ENCODE data around the gene KLHL35.

KLHL35 gene

GRCh38 chr11:75468534-75469340 is 35.7 kb upstream of the KLHL35 start:
- H3K4me1 ChIP-seq (ENCODE audit: control insufficient read depth, insufficient read depth, low read length, poor library complexity, severe bottlenecking): no peaks in the 10 kb centered on the region
- no peaks in the 10 kb centered on the region for H3K9me3 ChIP-seq (ENCODE audit: control insufficient read depth, low read length)
- DNase-seq: no peak

DNA sequence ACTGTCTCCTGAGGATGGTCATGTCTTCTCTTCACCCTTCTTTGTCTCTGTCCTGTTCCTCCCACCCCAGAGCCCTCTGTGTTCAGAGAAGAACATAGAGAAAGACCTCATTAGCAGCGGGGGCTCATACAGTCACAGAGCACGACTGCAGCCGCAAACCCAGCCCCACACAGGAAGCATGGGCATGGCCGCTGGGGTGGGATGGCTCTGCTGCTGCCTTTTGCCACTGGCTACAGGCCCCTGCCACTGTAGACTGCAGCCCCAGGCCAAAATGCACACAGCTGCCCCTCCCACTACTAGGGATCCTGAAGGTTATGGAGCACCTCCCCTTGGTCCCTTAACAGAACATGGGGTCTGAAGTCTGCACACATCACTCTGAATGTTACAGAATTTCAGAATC is 34.9 kb upstream of the KLHL35 start:
- Histone ChIP-seq H3K27ac (ENCODE audit: insufficient read depth, low read length, poor library complexity, severe bottlenecking) (no peak overlapping the region), H3K9me3 (ENCODE audit: control insufficient read depth, low read length) (no peaks in the 10 kb centered on the region), H3K36me3 (ENCODE audit: control insufficient read depth, insufficient read depth, low read length) (peaks cover 14% of the 10 kb centered on the region), H3K4me3 (ENCODE audit: insufficient read depth, low read depth, low read length, poor library complexity, severe bottlenecking) (no peak overlapping the region), H3K27me3 (replicated peaks; ENCODE audit: control insufficient read depth, insufficient read depth, low read length, poor library complexity, severe bottlenecking) (no peaks in the 10 kb centered on the region), H3K4me1 (ENCODE audit: control insufficient read depth, insufficient read depth, low read length, poor library complexity, severe bottlenecking) (no peaks in the 10 kb centered on the region)
- DNase-seq: no peak

More at GRCh38 chr11:75468534-75469340, 35.7 kb upstream of the KLHL35 start:
- no peaks in the 10 kb centered on the region for H3K27me3 ChIP-seq (replicated peaks; ENCODE audit: control insufficient read depth, insufficient read depth, low read length, poor library complexity, severe bottlenecking)
- H3K36me3 ChIP-seq (ENCODE audit: control insufficient read depth, insufficient read depth, low read length): peaks cover 14% of the 10 kb centered on the region
- no peak overlapping the region for H3K4me3 ChIP-seq (ENCODE audit: insufficient read depth, low read depth, low read length, poor library complexity, severe bottlenecking)
- H3K27ac ChIP-seq (ENCODE audit: insufficient read depth, low read length, poor library complexity, severe bottlenecking): no peak overlapping the region

DNA sequence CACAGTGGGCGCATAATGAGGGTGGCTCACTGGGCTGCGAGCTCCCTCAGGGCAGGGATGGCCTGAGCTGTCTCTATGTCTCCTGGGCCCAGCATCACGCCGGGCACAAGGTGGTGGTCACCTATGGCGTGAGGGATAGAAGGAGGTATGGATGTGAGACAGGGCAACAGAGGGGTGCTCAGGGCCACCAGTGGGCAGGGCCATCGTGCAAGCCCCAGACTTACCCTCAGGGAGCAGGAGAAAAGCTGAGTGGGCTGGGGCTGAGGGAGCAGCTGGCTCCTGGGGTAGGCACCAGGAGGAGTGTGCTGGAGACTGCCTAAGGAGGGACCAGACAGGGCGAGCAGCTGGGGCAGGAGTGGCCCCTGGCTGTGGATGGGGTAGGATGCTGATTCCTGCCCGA is 34.3 kb upstream of the KLHL35 start:
- no peak for DNase-seq
- H3K4me1 ChIP-seq (ENCODE audit: control insufficient read depth, insufficient read depth, low read length, poor library complexity, severe bottlenecking): no peaks in the 10 kb centered on the region
- H3K4me3 ChIP-seq (ENCODE audit: insufficient read depth, low read depth, low read length, poor library complexity, severe bottlenecking): no peak overlapping the region
- peaks cover 10% of the 10 kb centered on the region for H3K36me3 ChIP-seq (ENCODE audit: control insufficient read depth, insufficient read depth, low read length)
- H3K9me3 ChIP-seq (ENCODE audit: control insufficient read depth, low read length): no peaks in the 10 kb centered on the region
- no peak overlapping the region for H3K27ac ChIP-seq (ENCODE audit: insufficient read depth, low read length, poor library complexity, severe bottlenecking)
- no peaks in the 10 kb centered on the region for H3K27me3 ChIP-seq (replicated peaks; ENCODE audit: control insufficient read depth, insufficient read depth, low read length, poor library complexity, severe bottlenecking)

- Histone ChIP-seq H3K4me3 (ENCODE audit: insufficient read depth, low read depth, low read length, poor library complexity, severe bottlenecking) (no peak overlapping the region), H3K27ac (ENCODE audit: insufficient read depth, low read length, poor library complexity, severe bottlenecking) (no peak overlapping the region), H3K27me3 (replicated peaks; ENCODE audit: control insufficient read depth, insufficient read depth, low read length, poor library complexity, severe bottlenecking) (no peaks in the 10 kb centered on the region), H3K9me3 (ENCODE audit: control insufficient read depth, low read length) (no peaks in the 10 kb centered on the region), H3K4me1 (ENCODE audit: control insufficient read depth, insufficient read depth, low read length, poor library complexity, severe bottlenecking) (no peaks in the 10 kb centered on the region), H3K36me3 (ENCODE audit: control insufficient read depth, insufficient read depth, low read length) (peaks cover 9% of the 10 kb centered on the region)
- DNase-seq: no peak
Observed at GRCh38 chr11:75465701-75466531, 32.9 kb upstream of the KLHL35 start.

DNA sequence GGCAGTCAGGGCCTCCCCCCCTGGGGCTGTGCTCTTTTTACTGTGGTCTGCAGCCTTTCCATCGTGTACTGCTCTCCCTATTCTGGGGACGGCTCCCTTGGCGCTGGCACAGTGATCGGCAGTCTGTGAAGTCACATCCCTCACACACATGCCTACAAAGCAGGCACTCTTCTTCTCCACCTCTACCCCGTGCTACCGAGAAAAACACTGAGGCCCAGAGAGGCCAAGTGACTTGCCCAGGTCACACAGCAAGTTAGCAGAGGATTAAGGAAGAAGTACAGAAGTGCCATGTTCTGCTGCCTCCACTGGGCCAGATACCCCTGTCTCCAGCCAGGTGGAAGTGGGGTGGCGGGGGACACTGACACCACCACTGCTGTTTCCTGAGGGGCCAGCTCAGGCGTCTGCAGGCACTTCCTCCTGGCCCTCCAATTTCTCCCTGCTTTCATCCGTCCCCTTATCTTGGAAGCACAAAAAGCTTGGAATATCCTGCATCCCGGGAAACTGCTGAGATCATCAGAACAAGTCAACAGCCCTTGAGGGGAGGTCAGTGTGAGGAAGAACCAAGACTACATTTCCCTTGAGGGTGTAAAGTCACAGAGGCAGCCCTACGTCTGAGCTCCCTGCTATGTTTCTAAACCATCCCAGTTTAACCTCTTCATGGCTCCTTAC is 30.2 kb upstream of the KLHL35 start:
- Histone ChIP-seq H3K27me3 (replicated peaks; ENCODE audit: control insufficient read depth, insufficient read depth, low read length, poor library complexity, severe bottlenecking) (no peaks in the 10 kb centered on the region), H3K4me1 (ENCODE audit: control insufficient read depth, insufficient read depth, low read length, poor library complexity, severe bottlenecking) (no peaks in the 10 kb centered on the region), H3K36me3 (ENCODE audit: control insufficient read depth, insufficient read depth, low read length) (peaks cover 9% of the 10 kb centered on the region), H3K9me3 (ENCODE audit: control insufficient read depth, low read length) (no peaks in the 10 kb centered on the region), H3K4me3 (ENCODE audit: insufficient read depth, low read depth, low read length, poor library complexity, severe bottlenecking) (no peak overlapping the region), H3K27ac (ENCODE audit: insufficient read depth, low read length, poor library complexity, severe bottlenecking) (no peak overlapping the region)
- no peak for DNase-seq

DNA sequence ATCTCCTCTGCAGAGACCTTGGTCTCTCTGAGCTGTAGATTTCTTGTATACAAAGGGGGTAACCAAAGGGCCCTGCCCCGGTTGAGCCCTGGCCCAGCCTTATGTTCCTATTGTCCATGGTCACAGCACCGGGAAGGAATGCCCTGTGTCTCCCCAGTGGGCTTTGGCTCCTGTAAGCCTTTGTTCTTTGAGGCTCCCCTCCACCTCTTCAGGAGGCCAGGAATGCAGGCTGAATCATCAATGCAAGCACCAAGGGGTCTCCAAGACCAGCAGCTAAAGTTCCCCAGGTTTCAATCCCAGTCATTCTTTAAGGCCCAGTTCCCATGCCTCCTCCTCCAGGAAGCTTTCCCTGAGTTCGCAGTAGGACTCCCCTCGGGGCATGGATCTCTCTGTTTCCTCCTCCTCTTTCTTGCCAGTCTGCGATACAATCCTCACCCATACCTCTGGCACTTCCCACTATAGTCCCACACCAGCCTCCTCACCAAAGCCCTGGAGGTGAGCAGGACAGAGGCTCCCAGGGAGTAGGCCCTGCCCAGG is 29.2 kb upstream of the KLHL35 start:
- no peaks in the 10 kb centered on the region for H3K4me1 ChIP-seq (ENCODE audit: control insufficient read depth, insufficient read depth, low read length, poor library complexity, severe bottlenecking)
- H3K27me3 ChIP-seq (replicated peaks; ENCODE audit: control insufficient read depth, insufficient read depth, low read length, poor library complexity, severe bottlenecking): no peaks in the 10 kb centered on the region
- no peak overlapping the region for H3K27ac ChIP-seq (ENCODE audit: insufficient read depth, low read length, poor library complexity, severe bottlenecking)
- no peak for DNase-seq
- H3K9me3 ChIP-seq (ENCODE audit: control insufficient read depth, low read length): no peaks in the 10 kb centered on the region
- no peak overlapping the region for H3K4me3 ChIP-seq (ENCODE audit: insufficient read depth, low read depth, low read length, poor library complexity, severe bottlenecking)
- H3K36me3 ChIP-seq (ENCODE audit: control insufficient read depth, insufficient read depth, low read length): peaks cover 9% of the 10 kb centered on the region

GRCh38 chr11:75461151-75461550 is 28.1 kb upstream of the KLHL35 start:
- Histone ChIP-seq H3K27me3 (replicated peaks; ENCODE audit: control insufficient read depth, insufficient read depth, low read length, poor library complexity, severe bottlenecking) (no peaks in the 10 kb centered on the region), H3K9me3 (ENCODE audit: control insufficient read depth, low read length) (no peaks in the 10 kb centered on the region), H3K4me3 (ENCODE audit: insufficient read depth, low read depth, low read length, poor library complexity, severe bottlenecking) (no peak overlapping the region), H3K4me1 (ENCODE audit: control insufficient read depth, insufficient read depth, low read length, poor library complexity, severe bottlenecking) (no peaks in the 10 kb centered on the region), H3K36me3 (ENCODE audit: control insufficient read depth, insufficient read depth, low read length) (peaks cover 13% of the 10 kb centered on the region), H3K27ac (ENCODE audit: insufficient read depth, low read length, poor library complexity, severe bottlenecking) (no peak overlapping the region)
- no peak for DNase-seq

DNA sequence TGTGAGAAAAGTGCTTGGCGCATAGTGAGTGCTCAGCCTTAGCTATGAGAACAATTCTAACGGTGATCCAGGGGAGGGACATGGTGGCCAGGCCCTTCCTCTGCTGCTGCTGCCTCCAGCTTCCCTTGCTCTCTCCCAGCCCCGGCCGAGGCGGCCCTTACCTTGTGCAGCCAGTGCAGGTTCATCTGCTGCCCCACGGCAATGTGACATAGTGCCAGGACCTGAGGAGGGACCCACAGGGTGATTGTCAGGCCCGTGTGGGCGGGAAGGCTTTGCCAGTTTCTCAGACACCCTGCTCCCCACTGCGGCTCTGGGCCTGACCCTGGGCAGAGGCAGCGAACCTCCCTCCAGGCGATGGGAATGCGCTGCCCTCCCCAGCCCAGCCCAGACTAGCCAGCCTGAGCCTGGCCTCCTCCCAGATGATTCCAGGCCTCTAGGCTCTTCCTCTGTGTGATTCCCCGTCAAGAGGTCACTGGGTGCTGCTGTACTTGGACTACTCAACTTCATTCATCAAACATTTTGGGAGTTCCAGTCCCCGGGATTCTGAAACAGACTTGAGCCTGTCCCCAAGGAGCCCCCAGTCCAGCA is 23.7 kb upstream of the KLHL35 start:
- H3K27me3 ChIP-seq (replicated peaks; ENCODE audit: control insufficient read depth, insufficient read depth, low read length, poor library complexity, severe bottlenecking): no peaks in the 10 kb centered on the region
- DNase-seq: no peak
- H3K9me3 ChIP-seq (ENCODE audit: control insufficient read depth, low read length): no peaks in the 10 kb centered on the region

DNA sequence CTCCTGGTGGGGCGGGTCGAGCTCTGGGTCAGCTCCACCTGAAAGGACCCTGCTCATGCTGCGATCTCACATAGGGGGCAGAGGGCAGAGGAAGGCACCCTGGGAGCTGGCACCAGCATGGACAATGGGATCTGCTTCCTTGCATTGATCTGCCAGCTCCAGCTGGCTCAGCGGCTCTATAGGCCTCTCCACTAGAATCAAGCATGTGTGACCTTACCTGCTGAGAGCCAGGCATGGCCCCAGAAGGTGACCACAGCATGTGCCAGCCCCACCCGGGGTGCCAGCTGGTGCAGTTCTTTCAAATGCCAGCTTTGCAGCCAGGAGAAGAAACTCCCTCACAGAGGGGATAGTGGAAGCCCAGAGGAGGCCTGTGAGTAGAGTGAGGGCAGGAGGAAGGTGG is 22.0 kb upstream of the KLHL35 start:
- Histone ChIP-seq H3K9me3 (ENCODE audit: control insufficient read depth, low read length) (no peaks in the 10 kb centered on the region), H3K36me3 (ENCODE audit: control insufficient read depth, insufficient read depth, low read length) (peaks cover 8% of the 10 kb centered on the region), H3K4me1 (ENCODE audit: control insufficient read depth, insufficient read depth, low read length, poor library complexity, severe bottlenecking) (no peaks in the 10 kb centered on the region), H3K27me3 (replicated peaks; ENCODE audit: control insufficient read depth, insufficient read depth, low read length, poor library complexity, severe bottlenecking) (no peaks in the 10 kb centered on the region), H3K27ac (ENCODE audit: insufficient read depth, low read length, poor library complexity, severe bottlenecking) (no peak overlapping the region), H3K4me3 (ENCODE audit: insufficient read depth, low read depth, low read length, poor library complexity, severe bottlenecking) (no peak overlapping the region)
- no peak for DNase-seq

More for the DNA sequence above, 23.7 kb upstream of the KLHL35 start:
- H3K27ac ChIP-seq (ENCODE audit: insufficient read depth, low read length, poor library complexity, severe bottlenecking): no peak overlapping the region
- H3K4me1 ChIP-seq (ENCODE audit: control insufficient read depth, insufficient read depth, low read length, poor library complexity, severe bottlenecking): no peaks in the 10 kb centered on the region
- no peak overlapping the region for H3K4me3 ChIP-seq (ENCODE audit: insufficient read depth, low read depth, low read length, poor library complexity, severe bottlenecking)
- peaks cover 17% of the 10 kb centered on the region for H3K36me3 ChIP-seq (ENCODE audit: control insufficient read depth, insufficient read depth, low read length)
